ENCODE results near the gene AOPEP.

- no peak for TF ChIP-seq TAF1 (IDR thresholded peaks at IDR 0.05; ENCODE audit: low read depth)
- TF ChIP-seq, protein P1, sequence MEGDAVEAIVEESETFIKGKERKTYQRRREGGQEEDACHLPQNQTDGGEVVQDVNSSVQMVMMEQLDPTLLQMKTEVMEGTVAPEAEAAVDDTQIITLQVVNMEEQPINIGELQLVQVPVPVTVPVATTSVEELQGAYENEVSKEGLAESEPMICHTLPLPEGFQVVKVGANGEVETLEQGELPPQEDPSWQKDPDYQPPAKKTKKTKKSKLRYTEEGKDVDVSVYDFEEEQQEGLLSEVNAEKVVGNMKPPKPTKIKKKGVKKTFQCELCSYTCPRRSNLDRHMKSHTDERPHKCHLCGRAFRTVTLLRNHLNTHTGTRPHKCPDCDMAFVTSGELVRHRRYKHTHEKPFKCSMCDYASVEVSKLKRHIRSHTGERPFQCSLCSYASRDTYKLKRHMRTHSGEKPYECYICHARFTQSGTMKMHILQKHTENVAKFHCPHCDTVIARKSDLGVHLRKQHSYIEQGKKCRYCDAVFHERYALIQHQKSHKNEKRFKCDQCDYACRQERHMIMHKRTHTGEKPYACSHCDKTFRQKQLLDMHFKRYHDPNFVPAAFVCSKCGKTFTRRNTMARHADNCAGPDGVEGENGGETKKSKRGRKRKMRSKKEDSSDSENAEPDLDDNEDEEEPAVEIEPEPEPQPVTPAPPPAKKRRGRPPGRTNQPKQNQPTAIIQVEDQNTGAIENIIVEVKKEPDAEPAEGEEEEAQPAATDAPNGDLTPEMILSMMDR (IDR thresholded peaks at IDR 0.05; ENCODE audit: poor library complexity, severe bottlenecking) = no peak
- TF ChIP-seq POLR2AphosphoS5 (IDR thresholded peaks at IDR 0.05) = no peak
- no peak for TF ChIP-seq EZH2 (IDR thresholded peaks at IDR 0.05; ENCODE audit: borderline replicate concordance, insufficient read depth, low read length, poor library complexity, severe bottlenecking)
- no peak for TF ChIP-seq RAD21 (conservative IDR thresholded peaks at IDR 0.05)
- no peak for TF ChIP-seq REST (IDR thresholded peaks at IDR 0.05; ENCODE audit: borderline replicate concordance)
Observed at GRCh38 chr9:94860678-94861588, 134.4 kb downstream of the AOPEP start.
